GM12872 (cell line): ENCODE measurements around the gene CMTM2.

Experiments used
- TF ChIP-seq, protein P1 (sequence below): IDR thresholded peaks from 3 replicates; pipeline ENCODE4 v1.5.1; 2011; ENCODE audit warnings: low read depth, mild to moderate bottlenecking, low read length, moderate library complexity; ENCODE audit not compliant: insufficient read depth

CMTM2 gene

DNA sequence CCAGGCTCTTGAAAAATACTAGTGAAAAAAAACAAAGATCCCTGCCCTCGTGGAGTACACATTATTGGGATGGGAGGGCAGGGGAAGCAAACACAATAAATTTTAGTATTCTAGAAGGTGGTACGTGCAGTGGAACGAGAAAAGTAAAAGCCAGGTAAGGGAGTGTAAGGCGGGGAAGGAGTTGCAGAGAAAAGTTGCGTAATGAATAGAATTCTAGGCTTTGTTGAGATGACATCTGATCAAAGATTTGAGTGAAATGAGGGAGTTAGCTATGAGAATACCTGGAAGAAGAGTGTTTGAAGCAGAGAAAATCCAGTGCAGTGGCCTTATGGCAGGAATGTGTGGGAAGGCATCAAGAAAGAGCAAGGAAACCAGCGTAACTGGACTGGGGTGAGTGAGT, 24.8 kb upstream of the CMTM2 start:
- TF ChIP-seq, protein P1, sequence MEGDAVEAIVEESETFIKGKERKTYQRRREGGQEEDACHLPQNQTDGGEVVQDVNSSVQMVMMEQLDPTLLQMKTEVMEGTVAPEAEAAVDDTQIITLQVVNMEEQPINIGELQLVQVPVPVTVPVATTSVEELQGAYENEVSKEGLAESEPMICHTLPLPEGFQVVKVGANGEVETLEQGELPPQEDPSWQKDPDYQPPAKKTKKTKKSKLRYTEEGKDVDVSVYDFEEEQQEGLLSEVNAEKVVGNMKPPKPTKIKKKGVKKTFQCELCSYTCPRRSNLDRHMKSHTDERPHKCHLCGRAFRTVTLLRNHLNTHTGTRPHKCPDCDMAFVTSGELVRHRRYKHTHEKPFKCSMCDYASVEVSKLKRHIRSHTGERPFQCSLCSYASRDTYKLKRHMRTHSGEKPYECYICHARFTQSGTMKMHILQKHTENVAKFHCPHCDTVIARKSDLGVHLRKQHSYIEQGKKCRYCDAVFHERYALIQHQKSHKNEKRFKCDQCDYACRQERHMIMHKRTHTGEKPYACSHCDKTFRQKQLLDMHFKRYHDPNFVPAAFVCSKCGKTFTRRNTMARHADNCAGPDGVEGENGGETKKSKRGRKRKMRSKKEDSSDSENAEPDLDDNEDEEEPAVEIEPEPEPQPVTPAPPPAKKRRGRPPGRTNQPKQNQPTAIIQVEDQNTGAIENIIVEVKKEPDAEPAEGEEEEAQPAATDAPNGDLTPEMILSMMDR, result no peak

DNA sequence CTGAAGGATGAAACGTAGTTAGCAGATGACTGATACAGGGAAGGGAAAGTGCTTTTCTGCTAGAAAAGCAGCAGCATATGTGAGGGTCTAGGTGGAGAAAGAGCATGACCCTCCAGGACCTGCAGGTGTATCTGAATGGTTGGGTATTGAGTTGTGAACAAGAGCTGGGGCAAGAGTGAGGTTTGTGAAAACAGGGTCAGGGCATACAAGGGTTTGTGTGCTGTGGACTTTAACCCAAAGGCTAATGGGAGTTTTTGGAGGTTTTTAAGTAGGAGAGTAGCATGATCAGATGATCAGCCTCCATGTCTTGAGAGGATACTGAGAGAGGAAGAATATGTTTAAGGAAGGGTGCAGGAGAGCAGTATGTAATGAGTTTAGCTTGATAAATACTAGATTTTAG, 19.2 kb upstream of the CMTM2 start:
- TF ChIP-seq, protein P1, result no peak

DNA sequence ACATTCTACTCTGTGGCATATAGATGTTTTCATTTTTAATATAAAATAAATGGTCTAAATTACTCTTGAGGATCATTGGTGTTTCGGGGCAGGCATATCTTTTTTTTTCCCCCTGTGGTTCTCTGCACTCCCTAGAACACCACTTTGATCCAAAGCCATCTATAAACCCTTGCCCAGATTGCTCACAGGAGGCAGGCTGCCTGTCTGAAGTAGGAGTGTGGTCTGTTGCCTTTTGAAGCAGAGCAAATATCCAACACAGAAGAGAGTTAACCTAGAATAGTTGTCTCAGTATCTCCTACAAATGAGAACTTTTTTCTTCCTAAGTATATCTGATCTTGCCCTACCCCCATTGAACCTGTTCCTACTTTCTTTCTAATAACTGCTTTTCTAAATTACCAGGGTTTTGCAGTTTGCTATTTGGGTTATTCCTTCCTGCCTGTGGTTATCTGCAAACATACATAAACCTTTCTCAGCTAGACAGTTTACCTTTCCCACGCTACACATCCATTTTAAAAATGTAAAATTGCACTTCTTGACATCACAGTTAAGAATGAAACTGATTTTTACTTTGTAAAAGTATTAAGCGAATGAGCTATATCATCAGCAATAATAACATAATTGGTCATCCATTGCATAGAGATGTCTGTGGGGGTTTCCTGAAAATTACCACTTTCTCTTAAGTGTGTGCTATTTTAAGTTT, 17.7 kb upstream of the CMTM2 start:
- TF ChIP-seq, protein P1, result no peak

DNA sequence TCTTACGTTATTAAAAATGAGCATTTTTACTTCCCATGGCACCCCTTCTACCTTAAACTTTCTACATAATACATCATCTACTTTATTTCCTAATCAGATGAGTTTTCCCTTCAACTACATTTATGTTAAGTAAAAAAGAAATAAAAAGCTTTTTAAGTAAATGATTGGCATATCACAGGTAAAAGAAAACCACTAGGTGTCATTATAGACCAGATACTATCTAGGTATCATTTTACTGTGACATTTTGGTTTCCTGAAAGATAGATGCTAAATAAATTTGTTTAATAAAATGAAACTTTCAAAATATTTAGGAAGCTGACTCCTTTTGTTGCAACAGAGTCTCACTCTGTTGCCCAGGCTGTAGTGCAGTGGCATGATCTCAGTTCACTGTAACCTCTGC, 16.9 kb upstream of the CMTM2 start:
- TF ChIP-seq, protein P1, result no peak

DNA sequence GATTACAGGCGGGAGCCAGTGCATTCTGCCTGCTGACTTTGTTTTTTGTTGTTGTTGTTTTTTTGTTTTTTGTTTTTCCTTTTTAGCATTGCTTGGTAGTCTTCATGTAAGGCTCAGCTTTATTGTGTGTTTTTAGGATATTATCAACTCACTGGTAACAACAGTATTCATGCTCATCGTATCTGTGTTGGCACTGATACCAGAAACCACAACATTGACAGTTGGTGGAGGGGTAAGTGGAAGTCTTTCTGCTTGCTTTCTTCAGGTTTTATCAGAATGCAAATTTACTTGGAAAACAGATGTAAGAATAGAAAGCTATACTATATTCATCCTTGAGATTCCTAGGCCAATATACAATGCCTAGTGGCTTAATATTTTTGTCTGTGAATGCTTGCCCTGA, 16.3 kb upstream of the CMTM2 start:
- TF ChIP-seq, protein P1, result no peak

DNA sequence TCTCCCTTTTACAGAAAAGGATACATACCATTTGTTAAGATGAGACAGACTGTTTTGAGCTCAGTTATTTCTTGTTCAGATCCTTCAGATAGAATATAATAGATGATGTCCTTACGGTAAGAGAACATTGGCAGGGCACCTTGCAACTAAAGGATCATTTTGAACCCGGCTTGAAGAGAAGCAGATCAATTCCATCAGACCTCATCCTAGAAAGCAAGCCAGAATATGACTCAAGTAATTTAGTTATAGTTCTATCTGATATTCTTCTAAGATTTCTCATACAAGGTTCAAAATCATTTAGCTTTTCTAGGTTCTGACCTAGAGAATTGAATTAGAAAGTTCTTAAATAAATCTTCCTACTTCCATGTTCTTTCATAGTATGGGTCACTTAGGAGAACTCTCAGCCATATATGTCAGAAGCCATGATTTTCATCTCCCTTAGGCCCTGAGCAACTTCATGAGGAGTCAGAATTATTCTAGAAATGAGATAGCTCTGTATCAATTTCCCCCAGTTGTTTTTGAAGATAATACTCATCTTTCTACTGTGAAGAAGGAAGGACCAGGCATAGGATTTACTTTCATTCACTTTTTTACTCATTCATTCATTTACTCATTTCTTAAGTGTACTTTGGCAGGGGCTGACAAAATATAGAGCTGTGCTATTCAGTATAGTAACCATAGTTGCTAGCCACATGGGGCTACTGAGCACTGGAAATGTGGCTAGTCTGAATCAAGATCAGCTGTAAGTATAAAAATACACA, 15.5 kb upstream of the CMTM2 start:
- TF ChIP-seq, protein P1, result no peak

DNA sequence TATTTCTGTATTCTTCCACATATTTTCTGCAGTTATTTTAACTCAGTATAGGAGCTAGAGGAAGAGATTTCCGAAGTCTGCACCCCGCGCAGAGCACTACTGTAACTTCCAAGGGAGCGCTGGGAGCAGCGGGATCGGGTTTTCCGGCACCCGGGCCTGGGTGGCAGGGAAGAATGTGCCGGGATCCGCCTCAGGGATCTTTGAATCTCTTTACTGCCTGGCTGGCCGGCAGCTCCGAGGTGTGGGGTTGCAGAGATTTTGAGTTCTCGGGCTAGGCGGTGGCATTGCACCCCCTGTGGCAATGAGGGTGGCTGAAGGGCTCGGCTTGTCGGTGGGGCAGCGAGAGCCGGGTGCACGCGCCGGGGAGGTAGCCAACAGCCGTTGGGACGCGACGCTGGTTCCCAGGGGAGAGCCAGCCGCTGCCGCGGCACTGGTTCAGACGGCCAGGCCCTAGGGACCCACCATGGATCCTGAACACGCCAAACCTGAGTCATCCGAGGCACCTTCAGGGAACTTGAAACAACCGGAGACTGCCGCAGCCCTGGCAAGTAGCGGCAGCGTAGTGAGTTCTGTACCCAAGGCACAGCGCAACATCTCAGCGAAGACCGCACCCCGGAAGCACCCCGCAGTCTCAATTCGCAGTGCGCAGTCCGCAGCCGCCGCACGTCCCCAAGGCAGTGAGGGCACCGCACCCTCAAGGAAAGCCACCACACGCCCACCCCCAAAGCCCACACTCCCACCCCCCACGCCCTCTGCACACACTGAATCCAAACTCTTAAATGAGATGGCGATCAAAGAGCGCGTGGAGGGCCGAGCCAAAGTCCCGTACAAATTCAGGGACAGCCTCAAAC, 13.0 kb upstream of the CMTM2 start, which contains the start of gene CMTM1:
CMTM1 (plus strand) TSS at position 389 of the 851 bp plus-strand sequence; CDS start at position 464, 75 bp downstream.
- TF ChIP-seq, protein P1, result no peak
